ENCODE data around the gene BABAM1. TPM values are rescaled to one million over a fixed set of nuclear protein-coding genes. Genes with fewer than 3 reads are reported as not detected.

BABAM1 gene
- total RNA-seq, result 100 to 1,000 TPM; 111 to 113 TPM

DNA sequence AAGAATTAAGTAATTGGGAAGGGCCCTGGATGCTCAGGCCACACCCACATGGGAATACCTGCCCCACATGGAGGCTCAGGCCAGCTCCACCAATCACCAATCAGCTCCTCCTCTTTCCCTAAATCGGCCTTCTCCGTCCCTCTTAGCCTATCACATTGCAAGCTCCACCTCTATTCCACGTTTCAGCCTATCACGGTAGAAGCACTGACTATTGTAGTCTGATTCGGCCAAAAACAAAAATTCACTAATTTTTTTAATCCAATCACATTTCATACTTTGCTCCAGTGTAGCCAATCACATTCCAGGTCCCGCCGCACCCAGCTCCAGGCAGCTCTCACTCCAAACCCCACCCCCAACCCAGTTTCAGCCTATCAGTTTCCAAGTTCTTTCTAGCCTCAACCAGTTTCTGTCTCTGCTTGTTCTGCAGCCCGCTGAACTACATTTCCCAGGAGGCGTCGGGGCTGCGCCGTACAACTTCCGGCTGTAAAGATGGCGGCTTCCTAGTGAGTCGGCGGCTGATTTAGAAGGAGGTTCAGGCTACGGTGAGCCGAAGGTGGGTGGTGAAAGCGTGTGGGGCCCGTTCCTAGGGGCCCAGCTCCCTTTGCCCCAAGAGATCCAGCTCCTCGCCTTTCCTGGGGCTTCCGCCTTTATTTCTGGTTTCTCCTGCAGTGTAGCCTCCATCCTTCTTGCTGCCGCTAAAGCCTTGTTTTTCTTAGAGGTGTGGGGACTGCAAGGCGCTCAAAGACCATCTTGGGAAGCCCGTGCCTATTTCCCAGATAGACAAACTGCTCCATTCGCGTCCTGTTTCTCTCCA, at the start of gene BABAM1:
BABAM1 (plus strand) TSS at position 469 of the 814 bp plus-strand sequence. CDS start 1,364 bp downstream, outside the sequence.
- peaks cover 27% of the 10 kb centered on the region for H3K4me1 Mint-ChIP-seq
- peak; percentile 99 for DNase-seq
- POLR2A ChIA-PET, result interaction anchor here (0.6 to 0.9 kb wide), 4 partner anchors 13 to 52 kb away, joined by 3 to 4 read pairs (median 3); partner anchors contain the start of gene USE1
- H3K27me3 Mint-ChIP-seq, result no peaks in the 10 kb centered on the region
- CTCF ChIA-PET, result interaction anchor here (0.6 to 2.5 kb wide), 13 partner anchors 9 to 774 kb away, joined by 3 to 16 read pairs (median 5); partner anchors contain the start of genes ANKLE1, MRPL34 and USE1
- H3K36me3 Mint-ChIP-seq (ENCODE audit: low read depth), result peaks cover 14% of the 10 kb centered on the region
- peak within 1 kb of the TSS; percentile 79 for H3K27ac Mint-ChIP-seq
- H3K9me3 Mint-ChIP-seq, result no peaks in the 10 kb centered on the region
- peak within 1 kb of the TSS; percentile 80 for H3K4me3 Mint-ChIP-seq

GRCh38 chr19:17219286-17219685, 48.0 kb upstream of the BABAM1 start:
- ChIA-PET POLR2A (no interaction called here), CTCF (interaction anchor here (0.5 to 0.6 kb wide), 3 partner anchors 42 to 355 kb away, joined by 3 read pairs; no protein-coding TSS in a partner anchor)
- no peak overlapping the region for H3K27ac Mint-ChIP-seq
- DNase-seq, result no peak
- no peak overlapping the region for H3K4me3 Mint-ChIP-seq
- H3K36me3 Mint-ChIP-seq (ENCODE audit: low read depth), result peaks cover 22% of the 10 kb centered on the region
- no peaks in the 10 kb centered on the region for H3K9me3 Mint-ChIP-seq
- H3K4me1 Mint-ChIP-seq, result peaks cover 20% of the 10 kb centered on the region
- no peaks in the 10 kb centered on the region for H3K27me3 Mint-ChIP-seq

DNA sequence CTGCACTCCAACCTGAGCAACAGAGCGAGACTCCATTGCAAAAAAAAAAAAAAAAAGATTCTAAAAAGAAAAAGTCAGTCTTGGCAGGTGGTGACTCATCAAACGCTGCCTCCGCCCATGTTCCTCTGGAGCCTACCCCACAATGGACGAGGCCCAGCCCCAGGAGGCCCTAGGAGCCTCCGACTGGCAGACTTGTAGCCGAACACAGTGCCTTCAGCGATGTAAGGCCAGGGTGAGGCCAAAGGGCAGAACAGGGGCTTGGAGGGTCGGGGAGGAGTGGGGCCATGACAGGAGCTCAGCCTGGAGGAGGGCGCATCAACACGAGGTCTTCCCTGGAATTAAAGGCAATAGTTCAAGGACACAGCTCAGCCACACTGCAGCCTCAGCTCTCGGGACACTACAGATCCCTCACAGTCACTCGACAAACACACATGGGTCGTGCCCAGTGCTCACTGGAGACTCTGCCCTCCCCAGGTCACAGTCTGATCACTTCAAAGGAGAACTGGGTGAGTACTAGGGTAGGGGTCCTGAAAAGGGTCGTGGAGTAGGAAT, 47.0 kb upstream of the BABAM1 start:
- peaks cover 20% of the 10 kb centered on the region for H3K36me3 Mint-ChIP-seq (ENCODE audit: low read depth)
- H3K9me3 Mint-ChIP-seq, result no peaks in the 10 kb centered on the region
- no peak overlapping the region for H3K4me3 Mint-ChIP-seq
- peaks cover 11% of the 10 kb centered on the region for H3K4me1 Mint-ChIP-seq
- no peaks in the 10 kb centered on the region for H3K27me3 Mint-ChIP-seq
- H3K27ac Mint-ChIP-seq, result no peak overlapping the region
- no peak for DNase-seq
- CTCF ChIA-PET, result interaction anchor here (0.6 kb wide), 2 partner anchors 235 to 794 kb away, joined by 3 to 6 read pairs; no protein-coding TSS in a partner anchor
- POLR2A ChIA-PET, result no interaction called here

- DNase-seq, result no peak
- Mint-ChIP-seq H3K4me1 (peaks cover 8% of the 10 kb centered on the region), H3K27ac (peak overlapping the region; percentile 54), H3K36me3 (ENCODE audit: low read depth) (peaks cover 2% of the 10 kb centered on the region), H3K9me3 (no peaks in the 10 kb centered on the region), H3K27me3 (no peaks in the 10 kb centered on the region), H3K4me3 (peak overlapping the region; percentile 60)
- POLR2A ChIA-PET, result no interaction called here
- CTCF ChIA-PET, result interaction anchor here (0.7 to 1.7 kb wide), 2 partner anchors 9 to 1622 kb away, joined by 3 to 5 read pairs; partner anchors contain the start of gene USE1
Observed at GRCh38 chr19:17225053-17225452, 42.2 kb upstream of the BABAM1 start.

DNA sequence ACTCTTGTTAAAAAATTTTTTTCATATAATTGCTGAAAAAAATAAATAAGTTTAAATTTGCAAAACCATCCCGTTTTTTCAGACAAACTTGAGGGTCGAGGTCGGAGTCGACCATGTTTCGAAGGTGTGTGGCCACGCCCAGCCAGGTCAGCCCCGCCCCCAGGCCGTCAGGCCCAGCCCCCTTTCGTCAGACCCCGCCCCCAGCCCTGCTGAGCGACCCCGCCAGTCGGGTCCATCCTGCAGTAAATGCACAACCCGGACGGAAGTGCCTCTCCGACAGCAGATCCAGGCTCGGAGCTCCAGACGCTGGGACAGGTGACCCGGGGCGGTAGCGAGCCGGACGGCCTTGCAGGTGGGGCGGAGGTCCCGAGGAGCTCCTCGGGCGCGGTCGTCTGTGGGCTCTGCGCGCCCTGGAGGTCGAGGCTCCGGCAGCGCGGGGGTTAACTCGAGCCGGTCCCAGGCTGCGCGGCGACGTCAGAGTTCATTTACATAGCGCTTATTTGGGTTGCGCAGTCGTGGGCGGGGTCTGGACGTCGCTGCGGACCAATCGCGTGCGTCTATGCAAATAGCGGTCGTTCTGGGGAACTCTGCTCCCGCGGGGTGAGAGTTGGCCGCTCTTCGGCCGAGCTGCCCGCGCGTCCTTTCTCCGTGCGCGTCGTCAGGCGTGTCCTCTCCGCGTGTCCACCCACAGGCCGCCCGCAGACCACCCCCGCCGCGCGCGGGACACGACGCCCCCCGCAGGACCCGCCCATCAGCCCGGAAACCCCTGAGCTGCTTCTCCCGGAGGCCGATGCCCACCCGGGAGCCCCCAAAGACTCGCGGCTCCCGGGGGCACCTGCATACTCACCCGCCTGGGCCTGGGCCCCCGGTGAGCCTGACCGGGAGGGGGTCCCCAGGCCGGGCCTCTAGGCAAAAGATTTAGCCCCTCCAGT, 41.0 kb upstream of the BABAM1 start, which contains the start of gene OCEL1:
OCEL1 (plus strand) TSS at position 225 of the 932 bp plus-strand sequence; CDS start at position 247, 22 bp downstream.
- peak within 1 kb of the TSS; percentile 80 for H3K4me3 Mint-ChIP-seq
- peaks cover 2% of the 10 kb centered on the region for H3K36me3 Mint-ChIP-seq (ENCODE audit: low read depth)
- H3K9me3 Mint-ChIP-seq, result no peaks in the 10 kb centered on the region
- DNase-seq, result peak; percentile 98
- H3K27me3 Mint-ChIP-seq, result no peaks in the 10 kb centered on the region
- peak within 1 kb of the TSS; percentile 96 for H3K27ac Mint-ChIP-seq
- CTCF ChIA-PET, result interaction anchor here (0.7 to 2.6 kb wide), 6 partner anchors 9 to 240 kb away, joined by 3 to 13 read pairs (median 4); partner anchors contain the start of gene USE1
- POLR2A ChIA-PET, result interaction anchor here (0.6 to 1.4 kb wide), 3 partner anchors 9 to 254 kb away, joined by 3 to 5 read pairs (median 3); no protein-coding TSS in a partner anchor
- peaks cover 8% of the 10 kb centered on the region for H3K4me1 Mint-ChIP-seq

DNA sequence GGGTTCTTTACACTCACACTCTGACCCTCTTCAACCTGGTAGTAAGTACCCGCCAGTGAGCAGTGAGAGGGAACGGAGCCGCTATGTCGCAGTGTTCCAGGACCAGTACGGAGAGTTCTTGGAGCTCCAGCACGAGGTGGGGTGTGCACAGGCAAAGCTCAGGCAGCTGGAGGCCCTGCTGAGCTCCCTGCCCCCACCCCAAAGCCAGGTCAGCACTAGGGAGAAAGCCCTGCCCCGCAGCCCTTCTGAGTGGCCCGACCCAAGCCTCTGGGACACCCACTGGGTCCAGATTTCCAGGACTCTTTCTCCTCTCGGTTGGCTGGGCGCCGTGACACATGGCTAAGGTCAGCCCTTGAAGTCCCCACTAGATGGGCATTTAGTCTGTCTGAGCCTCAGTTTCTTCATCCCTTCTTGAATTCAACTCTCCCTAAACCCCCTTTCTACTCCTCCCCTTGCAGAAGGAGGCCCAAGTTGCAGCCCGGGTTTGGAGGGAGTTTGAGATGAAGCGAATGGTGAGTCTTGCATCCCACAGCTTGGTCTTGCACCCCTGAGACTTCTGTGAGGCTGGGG, 39.4 kb upstream of the BABAM1 start:
- Mint-ChIP-seq H3K36me3 (ENCODE audit: low read depth) (peaks cover 5% of the 10 kb centered on the region), H3K9me3 (no peaks in the 10 kb centered on the region), H3K27me3 (no peaks in the 10 kb centered on the region), H3K4me1 (peaks cover 8% of the 10 kb centered on the region), H3K27ac (no peak overlapping the region), H3K4me3 (peak overlapping the region; percentile 19)
- ChIA-PET CTCF (interaction anchor here (2.6 kb wide), 1 partner anchor 8 kb away, joined by 13 read pairs; no protein-coding TSS in a partner anchor), POLR2A (no interaction called here)
- DNase-seq, result no peak

DNA sequence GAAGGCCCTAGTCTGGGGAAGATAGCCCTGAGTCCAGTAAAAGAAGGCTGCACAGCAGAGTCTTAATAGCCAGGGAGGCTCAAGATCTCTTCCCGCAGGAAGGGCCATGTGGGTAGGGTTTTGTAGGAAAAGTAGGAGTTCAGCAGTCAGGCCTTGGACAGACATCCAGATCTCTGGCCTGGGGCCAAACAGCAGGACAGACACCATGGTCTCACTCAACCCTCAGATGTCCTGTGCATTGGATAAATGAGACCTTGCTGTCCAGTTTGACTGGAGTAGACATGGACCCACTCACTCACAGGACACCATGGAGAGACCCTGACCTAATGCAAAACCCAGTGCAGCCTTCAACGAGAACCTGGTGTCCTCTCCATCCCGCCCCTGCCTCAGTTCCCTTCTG, 37.4 kb upstream of the BABAM1 start:
- peaks cover 5% of the 10 kb centered on the region for H3K36me3 Mint-ChIP-seq (ENCODE audit: low read depth)
- no peaks in the 10 kb centered on the region for H3K27me3 Mint-ChIP-seq
- ChIA-PET POLR2A (no interaction called here), CTCF (interaction anchor here (1.1 kb wide), 1 partner anchor 12 kb away, joined by 3 read pairs; no protein-coding TSS in a partner anchor)
- H3K27ac Mint-ChIP-seq, result no peak overlapping the region
- peaks cover 19% of the 10 kb centered on the region for H3K4me1 Mint-ChIP-seq
- H3K9me3 Mint-ChIP-seq, result no peaks in the 10 kb centered on the region
- no peak for DNase-seq
- H3K4me3 Mint-ChIP-seq, result no peak overlapping the region

- ChIA-PET POLR2A (no interaction called here), CTCF (interaction anchor here (0.6 to 0.8 kb wide), 3 partner anchors 28 to 1846 kb away, joined by 3 read pairs; no protein-coding TSS in a partner anchor)
- Mint-ChIP-seq H3K27ac (no peak overlapping the region), H3K4me3 (no peak overlapping the region), H3K36me3 (ENCODE audit: low read depth) (peaks cover 5% of the 10 kb centered on the region), H3K27me3 (no peaks in the 10 kb centered on the region), H3K4me1 (peaks cover 18% of the 10 kb centered on the region), H3K9me3 (no peaks in the 10 kb centered on the region)
- DNase-seq, result no peak
Observed at GRCh38 chr19:17232258-17232657, 35.0 kb upstream of the BABAM1 start.

- ChIA-PET CTCF (interaction anchor here (0.6 to 3.6 kb wide), 10 partner anchors 8 to 863 kb away, joined by 3 to 13 read pairs (median 6); partner anchors contain the start of genes ANKLE1, BABAM1, OCEL1 and USE1), POLR2A (interaction anchor here (0.6 to 1.1 kb wide), 5 partner anchors 9 to 51 kb away, joined by 3 to 6 read pairs (median 4); partner anchors contain the start of gene BABAM1)
- peak overlapping the region; percentile 76 for H3K4me3 Mint-ChIP-seq
- H3K27ac Mint-ChIP-seq, result peak overlapping the region; percentile 80
- no peaks in the 10 kb centered on the region for H3K27me3 Mint-ChIP-seq
- peak; percentile 63 for DNase-seq
- H3K36me3 Mint-ChIP-seq (ENCODE audit: low read depth), result peaks cover 3% of the 10 kb centered on the region
- no peaks in the 10 kb centered on the region for H3K9me3 Mint-ChIP-seq
- peaks cover 17% of the 10 kb centered on the region for H3K4me1 Mint-ChIP-seq
Observed at GRCh38 chr19:17234911-17235299, 32.3 kb upstream of the BABAM1 start.

- peak overlapping the region; percentile 80 for H3K27ac Mint-ChIP-seq
- peaks cover 17% of the 10 kb centered on the region for H3K4me1 Mint-ChIP-seq
- H3K27me3 Mint-ChIP-seq, result no peaks in the 10 kb centered on the region
- ChIA-PET CTCF (interaction anchor here (1.0 to 3.6 kb wide), 10 partner anchors 9 to 159 kb away, joined by 4 to 13 read pairs (median 6); partner anchors contain the start of genes ANKLE1, BABAM1, OCEL1 and USE1), POLR2A (interaction anchor here (0.6 to 1.1 kb wide), 4 partner anchors 9 to 51 kb away, joined by 3 to 6 read pairs (median 4); no protein-coding TSS in a partner anchor)
- no peaks in the 10 kb centered on the region for H3K9me3 Mint-ChIP-seq
- DNase-seq, result peak; percentile 77
- peaks cover 3% of the 10 kb centered on the region for H3K36me3 Mint-ChIP-seq (ENCODE audit: low read depth)
- H3K4me3 Mint-ChIP-seq, result peak overlapping the region; percentile 76
Observed at GRCh38 chr19:17235300-17235970, 31.8 kb upstream of the BABAM1 start.
